Neural cell (in vitro differentiated cells): Measurements from ENCODE around the gene KRTAP4-6.

Experiments used
- EP300 ChIP-seq: fragments of 450-650 bp; conservative IDR thresholded peaks from 2 replicates; pipeline ENCODE4 v1.6.1; 2014; ENCODE audit warnings: antibody characterized with exemption, mild to moderate bottlenecking, moderate library complexity; ENCODE audit not compliant: poor library complexity, severe bottlenecking
- EZH2 ChIP-seq: fragments of 200-600, 300-800 bp; shearing (Covaris generic), sonication (generic); IDR thresholded peaks from 2 replicates; pipeline ENCODE4 v1.6.1; 2014; ENCODE audit warnings: antibody characterized with exemption, low read length, borderline replicate concordance, mild to moderate bottlenecking; ENCODE audit not compliant: insufficient read depth, poor library complexity, severe bottlenecking
- MXI1 ChIP-seq: fragments of 450-650 bp; conservative IDR thresholded peaks from 2 replicates; pipeline ENCODE4 v1.6.1; 2014; ENCODE audit warnings: antibody characterized with exemption, mild to moderate bottlenecking; ENCODE audit not compliant: poor library complexity, severe bottlenecking
- POLR2AphosphoS5 ChIP-seq: IDR thresholded peaks from 2 replicates; pipeline ENCODE4 v1.6.1; 2012
- RAD21 ChIP-seq: fragments of 450-650 bp; conservative IDR thresholded peaks from 2 replicates; pipeline ENCODE4 v1.6.1; 2014; ENCODE audit warnings: antibody characterized with exemption, mild to moderate bottlenecking, moderate library complexity
- SMC3 ChIP-seq: fragments of 450-650 bp; conservative IDR thresholded peaks from 2 replicates; pipeline ENCODE4 v1.6.1; 2014; ENCODE audit warnings: antibody characterized with exemption, mild to moderate bottlenecking, moderate library complexity; ENCODE audit not compliant: poor library complexity
- TAF1 ChIP-seq: IDR thresholded peaks from 2 replicates; pipeline ENCODE4 v1.6.1; 2012; ENCODE audit warnings: low read depth
- TF ChIP-seq, protein P1 (sequence below): fragments of 450-650 bp; IDR thresholded peaks from 2 replicates; pipeline ENCODE4 v1.5.1; 2014; ENCODE audit warnings: antibody characterized with exemption, mild to moderate bottlenecking, moderate library complexity; ENCODE audit not compliant: poor library complexity, severe bottlenecking
- TF ChIP-seq, protein P2 (sequence below): IDR thresholded peaks from 2 replicates; pipeline ENCODE4 v1.6.1; 2012; ENCODE audit warnings: borderline replicate concordance

DNA sequence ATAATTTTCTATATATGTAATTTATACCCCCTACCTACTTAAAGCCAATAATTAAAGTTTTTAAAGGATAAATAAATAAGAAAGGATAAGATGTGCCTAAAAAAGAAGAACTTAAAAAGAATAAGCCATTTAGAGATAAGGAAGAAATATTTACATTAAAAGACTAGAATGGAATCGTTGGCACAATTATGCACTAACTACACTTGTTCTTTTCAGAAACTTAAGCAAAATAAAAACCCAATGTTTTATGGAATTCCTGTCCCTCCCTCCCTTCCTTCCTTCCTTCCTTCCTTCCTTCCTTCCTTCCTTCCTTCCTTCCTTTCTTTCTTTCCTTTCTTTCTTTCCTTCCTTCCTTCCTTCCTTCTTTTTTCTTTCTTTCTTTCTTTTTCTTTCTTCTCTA is 4.5 kb upstream of the KRTAP4-6 start:
- TF ChIP-seq EP300 (no peak), POLR2AphosphoS5 (no peak), EZH2 (no peak), SMC3 (no peak), MXI1 (no peak), RAD21 (no peak), TAF1 (no peak)
- TF ChIP-seq, protein P1, sequence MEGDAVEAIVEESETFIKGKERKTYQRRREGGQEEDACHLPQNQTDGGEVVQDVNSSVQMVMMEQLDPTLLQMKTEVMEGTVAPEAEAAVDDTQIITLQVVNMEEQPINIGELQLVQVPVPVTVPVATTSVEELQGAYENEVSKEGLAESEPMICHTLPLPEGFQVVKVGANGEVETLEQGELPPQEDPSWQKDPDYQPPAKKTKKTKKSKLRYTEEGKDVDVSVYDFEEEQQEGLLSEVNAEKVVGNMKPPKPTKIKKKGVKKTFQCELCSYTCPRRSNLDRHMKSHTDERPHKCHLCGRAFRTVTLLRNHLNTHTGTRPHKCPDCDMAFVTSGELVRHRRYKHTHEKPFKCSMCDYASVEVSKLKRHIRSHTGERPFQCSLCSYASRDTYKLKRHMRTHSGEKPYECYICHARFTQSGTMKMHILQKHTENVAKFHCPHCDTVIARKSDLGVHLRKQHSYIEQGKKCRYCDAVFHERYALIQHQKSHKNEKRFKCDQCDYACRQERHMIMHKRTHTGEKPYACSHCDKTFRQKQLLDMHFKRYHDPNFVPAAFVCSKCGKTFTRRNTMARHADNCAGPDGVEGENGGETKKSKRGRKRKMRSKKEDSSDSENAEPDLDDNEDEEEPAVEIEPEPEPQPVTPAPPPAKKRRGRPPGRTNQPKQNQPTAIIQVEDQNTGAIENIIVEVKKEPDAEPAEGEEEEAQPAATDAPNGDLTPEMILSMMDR = no peak
- TF ChIP-seq, protein P2, sequence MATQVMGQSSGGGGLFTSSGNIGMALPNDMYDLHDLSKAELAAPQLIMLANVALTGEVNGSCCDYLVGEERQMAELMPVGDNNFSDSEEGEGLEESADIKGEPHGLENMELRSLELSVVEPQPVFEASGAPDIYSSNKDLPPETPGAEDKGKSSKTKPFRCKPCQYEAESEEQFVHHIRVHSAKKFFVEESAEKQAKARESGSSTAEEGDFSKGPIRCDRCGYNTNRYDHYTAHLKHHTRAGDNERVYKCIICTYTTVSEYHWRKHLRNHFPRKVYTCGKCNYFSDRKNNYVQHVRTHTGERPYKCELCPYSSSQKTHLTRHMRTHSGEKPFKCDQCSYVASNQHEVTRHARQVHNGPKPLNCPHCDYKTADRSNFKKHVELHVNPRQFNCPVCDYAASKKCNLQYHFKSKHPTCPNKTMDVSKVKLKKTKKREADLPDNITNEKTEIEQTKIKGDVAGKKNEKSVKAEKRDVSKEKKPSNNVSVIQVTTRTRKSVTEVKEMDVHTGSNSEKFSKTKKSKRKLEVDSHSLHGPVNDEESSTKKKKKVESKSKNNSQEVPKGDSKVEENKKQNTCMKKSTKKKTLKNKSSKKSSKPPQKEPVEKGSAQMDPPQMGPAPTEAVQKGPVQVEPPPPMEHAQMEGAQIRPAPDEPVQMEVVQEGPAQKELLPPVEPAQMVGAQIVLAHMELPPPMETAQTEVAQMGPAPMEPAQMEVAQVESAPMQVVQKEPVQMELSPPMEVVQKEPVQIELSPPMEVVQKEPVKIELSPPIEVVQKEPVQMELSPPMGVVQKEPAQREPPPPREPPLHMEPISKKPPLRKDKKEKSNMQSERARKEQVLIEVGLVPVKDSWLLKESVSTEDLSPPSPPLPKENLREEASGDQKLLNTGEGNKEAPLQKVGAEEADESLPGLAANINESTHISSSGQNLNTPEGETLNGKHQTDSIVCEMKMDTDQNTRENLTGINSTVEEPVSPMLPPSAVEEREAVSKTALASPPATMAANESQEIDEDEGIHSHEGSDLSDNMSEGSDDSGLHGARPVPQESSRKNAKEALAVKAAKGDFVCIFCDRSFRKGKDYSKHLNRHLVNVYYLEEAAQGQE = no peak
